Measurements from ENCODE around the gene SPINT3. TPM values are rescaled to one million over a fixed set of nuclear protein-coding genes. Genes with fewer than 3 reads are reported as not detected.

SPINT3 gene
- total and polyA plus RNA-seq, 2 of the 8 experiments (the other 6 are each of a cell fraction or from before 2014, with no cell fraction given): not detected

- Histone ChIP-seq H3K79me1 (ENCODE audit: low read depth, low read length) (no peaks in the 10 kb centered on the region), H3K79me2 (ENCODE audit: control insufficient read depth in 1 of 2, insufficient read depth in 2 of 2, low read length in 2 of 2) (no peaks in the 10 kb centered on the region), H4K5ac (ENCODE audit: insufficient read length, low read depth, low read length) (no peak overlapping the region), H2BK5ac (ENCODE audit: low read depth, low read length) (no peak overlapping the region), H3K4me2 (ENCODE audit: insufficient read depth in 1 of 2, low read depth in 2 of 2, low read length in 2 of 2) (no peak overlapping the region), H3K4ac (replicated peaks; ENCODE audit: insufficient read length, low read depth, low read length) (no peak overlapping the region), H2AK5ac (ENCODE audit: low read depth, low read length) (no peak overlapping the region), H3K56ac (replicated peaks; ENCODE audit: insufficient read length, low read depth, low read length) (no peak overlapping the region), H2BK120ac (replicated peaks; ENCODE audit: low read depth, low read length) (no peak overlapping the region), H3K18ac (ENCODE audit: extremely low read depth, low read length) (no peak overlapping the region), H3K36me3 (ENCODE audit: control insufficient read depth in 2 of 4, insufficient read depth in 4 of 4, low read length in 3 of 4) (no peaks in the 10 kb centered on the region), H3K9me3 (ENCODE audit: insufficient read depth in 2 of 2, low read depth in 1 of 2, low read length in 1 of 2) (no peaks in the 10 kb centered on the region), H3K4me3 (ENCODE audit: extremely low read depth in 1 of 4, insufficient read depth in 2 of 4, low read depth in 3 of 4, low read length in 4 of 4) (no peak overlapping the region), H4K91ac (replicated peaks; ENCODE audit: insufficient read length, low read length) (no peak overlapping the region), H3K23ac (ENCODE audit: insufficient read length) (no peak overlapping the region), H2AFZ (ENCODE audit: low read length) (no peak overlapping the region), H4K8ac (ENCODE audit: extremely low read depth, insufficient read depth, low read length) (no peak overlapping the region), H3K14ac (ENCODE audit: insufficient read length) (no peak overlapping the region), H3K27ac (ENCODE audit: low read depth, low read length) (no peak overlapping the region), H3K9ac (replicated peaks in 1 of 4; ENCODE audit: extremely low read depth in 1 of 4, low read depth in 3 of 4, low read length in 3 of 4) (no peak overlapping the region), H4K20me1 (replicated peaks in 1 of 2; ENCODE audit: control insufficient read depth in 1 of 2, insufficient read depth in 2 of 2, low read length in 2 of 2) (no peaks in the 10 kb centered on the region), H3K23me2 (ENCODE audit: low read depth, low read length) (no peaks in the 10 kb centered on the region), H3K4me1 (replicated peaks in 1 of 4; ENCODE audit: control insufficient read depth in 3 of 4, insufficient read depth in 4 of 4, low read length in 3 of 4) (peaks cover 0 to under 1% (median 0%) of the 10 kb centered on the region in 4 experiments; a peak in 2 of 7 replicates), H3K27me3 (replicated peaks in 1 of 4; ENCODE audit: control insufficient read depth in 3 of 4, extremely low read depth in 1 of 4, insufficient read depth in 3 of 4, low read length in 3 of 4) (no peaks in the 10 kb centered on the region), H2BK20ac (ENCODE audit: low read length) (no peak overlapping the region), H2BK15ac (ENCODE audit: low read length) (no peak overlapping the region), H2BK12ac (ENCODE audit: low read depth, low read length) (no peak overlapping the region)
- POLR2A ChIA-PET (ENCODE audit: partially characterized antibody): no interaction called here
- no peak for FAIRE-seq
- no peak for DNase-seq (ENCODE audit: low read depth in 1 of 2, low spot score in 2 of 2)
- 76% methylated on average over 6 of the region's 6 CpGs; no CpG with 5 or more reads in 1 of the 2 experiments for WGBS, 2 experiments (ENCODE audit: extremely low coverage in 1 of 2, insufficient coverage in 1 of 2, insufficient read length in 1 of 2, insufficient replicate concordance in 2 of 2, low coverage in 1 of 2, low lambda C conversion rate in 2 of 2, missing lambda C conversion rate in 1 of 2)
- CTCF ChIA-PET (ENCODE audit: partially characterized antibody): interaction anchor here (0.6 to 18.5 kb wide), 8 partner anchors 13 to 336 kb away, joined by 3 to 317 read pairs (median 14); no protein-coding TSS in a partner anchor
- TF ChIP-seq TBP (IDR thresholded peaks at IDR 0.05; ENCODE audit: low read depth, low read length): no peak
- no peak for TF ChIP-seq TAF1 (IDR thresholded peaks at IDR 0.05; ENCODE audit: low read depth, low read length)
- TF ChIP-seq SIN3A (conservative IDR thresholded peaks at IDR 0.05 in 1 of 2, IDR thresholded peaks at IDR 0.05 in 1 of 2; ENCODE audit: low read depth in 1 of 2, low read length in 2 of 2): 0 out of 4 replicates have a peak, but pooled peaks of 1 of the 2 experiments have one; percentile 27
- TF ChIP-seq CHD2 (IDR thresholded peaks at IDR 0.05; ENCODE audit: low read length): no peak
- TF ChIP-seq, protein P1, sequence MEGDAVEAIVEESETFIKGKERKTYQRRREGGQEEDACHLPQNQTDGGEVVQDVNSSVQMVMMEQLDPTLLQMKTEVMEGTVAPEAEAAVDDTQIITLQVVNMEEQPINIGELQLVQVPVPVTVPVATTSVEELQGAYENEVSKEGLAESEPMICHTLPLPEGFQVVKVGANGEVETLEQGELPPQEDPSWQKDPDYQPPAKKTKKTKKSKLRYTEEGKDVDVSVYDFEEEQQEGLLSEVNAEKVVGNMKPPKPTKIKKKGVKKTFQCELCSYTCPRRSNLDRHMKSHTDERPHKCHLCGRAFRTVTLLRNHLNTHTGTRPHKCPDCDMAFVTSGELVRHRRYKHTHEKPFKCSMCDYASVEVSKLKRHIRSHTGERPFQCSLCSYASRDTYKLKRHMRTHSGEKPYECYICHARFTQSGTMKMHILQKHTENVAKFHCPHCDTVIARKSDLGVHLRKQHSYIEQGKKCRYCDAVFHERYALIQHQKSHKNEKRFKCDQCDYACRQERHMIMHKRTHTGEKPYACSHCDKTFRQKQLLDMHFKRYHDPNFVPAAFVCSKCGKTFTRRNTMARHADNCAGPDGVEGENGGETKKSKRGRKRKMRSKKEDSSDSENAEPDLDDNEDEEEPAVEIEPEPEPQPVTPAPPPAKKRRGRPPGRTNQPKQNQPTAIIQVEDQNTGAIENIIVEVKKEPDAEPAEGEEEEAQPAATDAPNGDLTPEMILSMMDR (IDR thresholded peaks at IDR 0.05; ENCODE audit: control extremely low read depth in 1 of 3, insufficient read depth in 1 of 3, low read depth in 1 of 3, low read length in 3 of 3): peak; percentile 22 to 52 (median 36)
Measured at GRCh38 chr20:45462711-45463509, 52.5 kb downstream of the SPINT3 start.
